Fibroblast of lung (primary cell): ENCODE measurements around the gene SLC6A4. TPM values are rescaled to one million over a fixed set of nuclear protein-coding genes. Genes with fewer than 3 reads are reported as not detected.

Source experiments
- DNase-seq, 2 donors: peaks; one replicate each; pipeline versions ENCODE4 v3.0.0 to v3.0.0-alpha.2; 2010; ENCODE audit warnings: low read depth in 2 of 2
- H2AFZ ChIP-seq: 2 replicates; pipeline ENCODE4 v1.5.1; 2012; ENCODE audit warnings: low read length, control low read depth, inconsistent platforms
- H3K27ac ChIP-seq: 2 replicates; pipeline ENCODE4 v1.5.1; 2011; ENCODE audit warnings: low read length, control low read depth; ENCODE audit not compliant: insufficient read depth
- H3K27me3 ChIP-seq: 2 replicates; pipeline ENCODE4 v1.5.1; 2011; ENCODE audit warnings: mild to moderate bottlenecking, low read length; ENCODE audit not compliant: control insufficient read depth, insufficient read depth
- H3K36me3 ChIP-seq: 2 replicates; pipeline ENCODE4 v1.5.1; 2011; ENCODE audit warnings: low read length; ENCODE audit not compliant: control insufficient read depth, insufficient read depth
- H3K4me1 ChIP-seq: 2 replicates; pipeline ENCODE4 v1.5.1; 2011; ENCODE audit warnings: low read length; ENCODE audit not compliant: control insufficient read depth, insufficient read depth; ENCODE audit errors: extremely low read depth
- H3K4me2 ChIP-seq: 2 replicates; pipeline ENCODE4 v1.5.1; 2011; ENCODE audit warnings: low read length, control low read depth; ENCODE audit not compliant: insufficient read depth; ENCODE audit errors: extremely low read depth
- H3K4me3 ChIP-seq, 4 experiments: fragments of 200-600 bp in 1 of 4; sonication (generic) in 1 of 4; replicated peaks in 1 of 4; 2 replicates each; pipeline ENCODE4 v1.5.1; 2011 to 2016; ENCODE audit warnings: low read length in 4 of 4, low read depth in 3 of 4, mild to moderate bottlenecking in 3 of 4, control low read depth in 2 of 4, inconsistent platforms in 1 of 4, mixed read lengths in 1 of 4; ENCODE audit not compliant: insufficient read depth in 1 of 4; ENCODE audit errors: control extremely low read depth in 1 of 4
- H3K79me2 ChIP-seq: 2 replicates; pipeline ENCODE4 v1.5.1; 2012; ENCODE audit warnings: mild to moderate bottlenecking, low read length, inconsistent platforms; ENCODE audit not compliant: control insufficient read depth, insufficient read depth
- H3K9ac ChIP-seq: 2 replicates; pipeline ENCODE4 v1.5.1; 2011; ENCODE audit warnings: mild to moderate bottlenecking, low read length, control low read depth; ENCODE audit not compliant: insufficient read depth
- H3K9me3 ChIP-seq: 2 replicates; pipeline ENCODE4 v1.5.1; 2012; ENCODE audit warnings: low read depth, low read length; ENCODE audit not compliant: control insufficient read depth, insufficient read depth
- H4K20me1 ChIP-seq: 2 replicates; pipeline ENCODE4 v1.5.1; 2011; ENCODE audit warnings: low read length; ENCODE audit not compliant: control insufficient read depth, insufficient read depth; ENCODE audit errors: extremely low read depth
- CTCF ChIP-seq, 2 donors: IDR thresholded peaks in 1 of 2; conservative IDR thresholded peaks in 1 of 2; 1 replicate in 1 of 2; 2 replicates in 1 of 2; pipeline ENCODE4 v1.5.1; 2011 to 2012; ENCODE audit warnings: low read length in 2 of 2, control low read depth in 1 of 2, inconsistent platforms in 1 of 2, low read depth in 1 of 2, mild to moderate bottlenecking in 1 of 2
- EZH2 ChIP-seq: IDR thresholded peaks from 2 replicates; pipeline ENCODE4 v1.5.1; 2012; ENCODE audit warnings: low read length, control low read depth, mild to moderate bottlenecking; ENCODE audit errors: missing control alignments
- polyA plus RNA-seq, 2 donors: library from polyadenylated mRNA; depleted of rRNA in 1 of 2; stranded (reverse) in 1 of 2; unstranded in 1 of 2; fragments of >200 nt; gene quantifications; 2 replicates each; pipeline ENCODE4 v1.2.1, GENCODE V29; 2011 to 2012; ENCODE audit warnings: missing spikeins in 1 of 2
- total RNA-seq: library from RNA; depleted of rRNA; stranded (reverse); fragments of >200 nt; gene quantifications from 2 replicates; pipeline ENCODE4 v1.2.1, GENCODE V29; 2014

The SLC6A4 gene
- total and polyA plus RNA-seq, 2 donors (not counting 1 experiment from before 2014, with no cell fraction given), result not detected

- Histone ChIP-seq H4K20me1 (no peaks in the 10 kb centered on the region), H2AFZ (no peak overlapping the region), H3K9me3 (no peaks in the 10 kb centered on the region), H3K79me2 (no peaks in the 10 kb centered on the region), H3K27ac (no peak overlapping the region), H3K9ac (no peak overlapping the region), H3K4me1 (peaks cover 3% of the 10 kb centered on the region), H3K4me3 (no peak overlapping the region), H3K27me3 (peaks cover 44% of the 10 kb centered on the region), H3K4me2 (no peak overlapping the region), H3K36me3 (no peaks in the 10 kb centered on the region)
- TF ChIP-seq CTCF (conservative IDR thresholded peaks at IDR 0.05 in 1 of 2, IDR thresholded peaks at IDR 0.05 in 1 of 2; ENCODE audit: low read depth in 1 of 2, low read length in 2 of 2) (no peak), EZH2 (peak; percentile 38)
- DNase-seq, result no peak
These were observed 2.0 kb upstream of the SLC6A4 start for GRCh38 chr17:30237296-30238002.

- Histone ChIP-seq H3K9ac (no peak overlapping the region), H2AFZ (no peak overlapping the region), H3K36me3 (no peaks in the 10 kb centered on the region), H3K27ac (no peak overlapping the region), H3K79me2 (no peaks in the 10 kb centered on the region), H3K4me3 (peak overlapping the region in 1 of 4 experiments; percentile 3), H4K20me1 (no peaks in the 10 kb centered on the region), H3K9me3 (no peaks in the 10 kb centered on the region), H3K4me2 (peak overlapping the region; percentile 66), H3K27me3 (peaks cover 48% of the 10 kb centered on the region), H3K4me1 (peaks cover 3% of the 10 kb centered on the region)
- DNase-seq, result peak; percentile 27 to 39
- TF ChIP-seq EZH2 (no peak), CTCF (conservative IDR thresholded peaks at IDR 0.05 in 1 of 2, IDR thresholded peaks at IDR 0.05 in 1 of 2; ENCODE audit: low read depth in 1 of 2, low read length in 2 of 2) (peak; percentile 31 to 35)
These were observed 1.3 kb upstream of the SLC6A4 start for GRCh38 chr17:30236766-30237165.

- TF ChIP-seq CTCF (conservative IDR thresholded peaks at IDR 0.05 in 1 of 2, IDR thresholded peaks at IDR 0.05 in 1 of 2; ENCODE audit: low read depth in 1 of 2, low read length in 2 of 2), result no peak
- no peak for TF ChIP-seq EZH2
- no peak for DNase-seq
- peaks cover 48% of the 10 kb centered on the region for H3K27me3 ChIP-seq
- H3K27ac ChIP-seq, result no peak overlapping the region
- H3K4me2 ChIP-seq, result peak overlapping the region; percentile 90
- H4K20me1 ChIP-seq, result no peaks in the 10 kb centered on the region
- H2AFZ ChIP-seq, result no peak overlapping the region
- no peaks in the 10 kb centered on the region for H3K79me2 ChIP-seq
- no peaks in the 10 kb centered on the region for H3K36me3 ChIP-seq
- H3K4me1 ChIP-seq, result peaks cover 3% of the 10 kb centered on the region
- no peak overlapping the region for H3K9ac ChIP-seq
- peak overlapping the region in 2 of 4 experiments; percentile 37 to 56 for H3K4me3 ChIP-seq
- no peaks in the 10 kb centered on the region for H3K9me3 ChIP-seq
These were observed 764 bp upstream of the SLC6A4 start for GRCh38 chr17:30236297-30236624.
